ENCODE measurements around the gene SLC5A11. TPM values are rescaled to one million over a fixed set of nuclear protein-coding genes. Genes with fewer than 3 reads are reported as not detected.

The SLC5A11 gene
- total RNA-seq, 4 donors from 2014 or later, result 0.33 to 0.66 TPM; not detected in 2

DNA sequence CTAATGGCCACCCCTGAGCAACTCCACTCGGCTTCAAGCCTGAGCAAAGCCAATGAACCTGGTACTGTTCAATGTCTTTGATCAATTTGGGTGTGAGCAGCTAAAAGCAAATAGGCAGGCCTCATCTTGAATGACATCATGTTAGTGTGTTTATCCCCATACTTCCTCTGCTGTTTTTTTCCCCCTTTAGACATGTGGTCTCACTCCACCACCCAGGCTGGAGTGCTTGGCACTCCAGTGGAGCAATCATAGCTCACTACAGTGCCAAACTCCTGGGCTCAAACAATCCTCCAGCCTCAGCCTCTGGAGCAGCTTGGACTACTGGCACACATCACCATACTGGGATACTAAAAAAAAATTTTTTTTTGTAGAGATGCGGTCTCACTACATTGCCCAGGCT lies 94.0 kb downstream of the SLC5A11 start:
- TF ChIP-seq, protein P1, sequence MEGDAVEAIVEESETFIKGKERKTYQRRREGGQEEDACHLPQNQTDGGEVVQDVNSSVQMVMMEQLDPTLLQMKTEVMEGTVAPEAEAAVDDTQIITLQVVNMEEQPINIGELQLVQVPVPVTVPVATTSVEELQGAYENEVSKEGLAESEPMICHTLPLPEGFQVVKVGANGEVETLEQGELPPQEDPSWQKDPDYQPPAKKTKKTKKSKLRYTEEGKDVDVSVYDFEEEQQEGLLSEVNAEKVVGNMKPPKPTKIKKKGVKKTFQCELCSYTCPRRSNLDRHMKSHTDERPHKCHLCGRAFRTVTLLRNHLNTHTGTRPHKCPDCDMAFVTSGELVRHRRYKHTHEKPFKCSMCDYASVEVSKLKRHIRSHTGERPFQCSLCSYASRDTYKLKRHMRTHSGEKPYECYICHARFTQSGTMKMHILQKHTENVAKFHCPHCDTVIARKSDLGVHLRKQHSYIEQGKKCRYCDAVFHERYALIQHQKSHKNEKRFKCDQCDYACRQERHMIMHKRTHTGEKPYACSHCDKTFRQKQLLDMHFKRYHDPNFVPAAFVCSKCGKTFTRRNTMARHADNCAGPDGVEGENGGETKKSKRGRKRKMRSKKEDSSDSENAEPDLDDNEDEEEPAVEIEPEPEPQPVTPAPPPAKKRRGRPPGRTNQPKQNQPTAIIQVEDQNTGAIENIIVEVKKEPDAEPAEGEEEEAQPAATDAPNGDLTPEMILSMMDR (IDR thresholded peaks at IDR 0.05; ENCODE audit: low read depth), result no peak

DNA sequence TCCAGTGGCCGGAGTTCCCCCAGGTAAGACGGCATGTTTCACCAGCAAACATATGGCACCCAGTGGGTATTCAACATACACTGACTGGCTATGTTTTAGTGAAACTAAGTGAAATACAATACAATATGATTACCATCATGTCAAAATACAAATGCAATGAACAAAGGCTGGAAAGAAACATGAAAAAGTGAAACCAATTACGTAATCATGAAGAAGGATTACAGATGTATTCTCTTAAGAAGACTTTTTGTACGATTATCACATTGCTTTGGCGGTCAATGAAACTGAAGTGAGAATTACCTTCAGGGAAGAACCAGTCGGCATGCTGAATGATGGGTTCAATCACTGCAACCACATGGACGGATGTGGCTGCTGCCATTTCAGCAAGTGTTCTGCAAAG lies 97.7 kb downstream of the SLC5A11 start:
- TF ChIP-seq, protein P1 (IDR thresholded peaks at IDR 0.05; ENCODE audit: low read depth), result no peak

DNA sequence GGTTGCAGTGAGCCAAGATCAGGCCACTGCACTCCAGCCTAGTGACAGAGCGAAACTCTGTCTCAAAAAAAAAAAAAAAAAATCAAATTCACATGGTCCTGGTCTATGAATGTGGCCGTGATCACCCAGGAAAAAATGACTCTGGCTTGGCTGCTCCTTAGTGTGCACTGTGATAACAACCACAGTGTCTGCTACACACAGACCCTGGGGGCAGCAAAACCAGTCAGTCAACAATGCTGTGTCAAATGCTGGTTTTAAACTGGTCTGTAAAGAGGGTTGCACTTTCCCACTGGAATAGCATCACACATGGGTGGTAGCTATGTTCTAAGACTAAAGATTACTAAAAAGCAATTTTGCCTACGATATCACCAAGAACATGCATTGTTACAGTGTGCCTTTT lies 98.4 kb downstream of the SLC5A11 start:
- TF ChIP-seq, protein P1 (IDR thresholded peaks at IDR 0.05; ENCODE audit: low read depth), result no peak

DNA sequence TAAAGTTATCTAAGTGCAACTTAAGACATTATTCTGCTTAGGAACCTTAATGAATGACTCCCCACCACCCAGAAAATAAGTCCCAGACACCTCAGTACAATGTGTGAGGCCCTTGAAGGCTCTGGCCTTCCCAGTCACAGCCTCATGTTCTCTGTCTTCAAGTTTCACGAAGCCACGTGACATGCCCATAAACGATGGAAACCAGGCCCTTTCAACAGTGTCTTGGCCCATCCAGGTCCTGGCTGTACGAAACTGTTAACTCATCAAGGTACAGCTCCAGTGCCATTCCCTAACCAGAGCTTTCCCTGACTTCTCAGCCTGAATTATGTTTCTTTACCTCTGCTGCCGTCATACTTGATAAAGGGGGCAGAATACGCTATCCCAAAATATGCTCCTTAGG lies 100.4 kb downstream of the SLC5A11 start:
- TF ChIP-seq, protein P1 (IDR thresholded peaks at IDR 0.05; ENCODE audit: low read depth), result no peak

DNA sequence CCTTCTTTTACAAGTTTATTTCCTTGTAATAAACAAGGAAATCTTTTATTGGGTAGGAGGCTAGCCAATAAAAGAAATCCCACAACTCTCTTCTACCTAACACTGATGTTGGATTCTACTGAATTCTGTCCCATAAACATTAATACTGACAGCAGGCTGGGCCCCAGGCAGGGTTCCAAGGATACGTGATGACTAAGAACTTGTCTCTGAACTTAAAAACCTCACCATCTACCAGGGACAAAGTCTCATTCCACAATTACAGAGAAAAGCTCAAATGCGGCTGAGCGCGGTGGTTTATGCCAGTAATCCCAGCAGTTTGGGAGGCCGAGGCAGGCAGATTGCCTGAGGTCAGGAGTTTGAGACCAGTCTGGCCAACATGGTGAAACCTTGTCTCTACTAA lies 104.5 kb downstream of the SLC5A11 start:
- TF ChIP-seq, protein P1 (IDR thresholded peaks at IDR 0.05; ENCODE audit: low read depth), result no peak

DNA sequence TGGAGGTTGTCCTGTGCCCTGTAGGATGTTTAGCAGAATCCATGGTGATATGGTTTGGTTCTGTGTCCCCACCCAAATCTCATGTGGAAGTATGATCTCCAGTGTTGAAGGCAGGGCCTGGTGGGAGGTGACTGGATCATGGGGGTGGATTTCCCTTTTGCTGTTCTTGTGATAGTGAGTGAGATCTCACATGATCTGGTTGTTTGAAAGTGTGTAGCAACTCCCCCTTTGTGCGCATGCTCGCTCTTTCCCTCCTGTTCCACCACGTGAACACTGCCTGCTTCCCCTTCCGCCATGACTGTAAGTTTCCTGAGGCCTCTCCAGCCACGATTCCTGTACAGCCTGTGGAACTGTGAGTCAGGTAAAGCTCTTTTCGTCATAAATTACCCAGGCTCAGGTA lies 107.5 kb downstream of the SLC5A11 start:
- TF ChIP-seq, protein P1 (IDR thresholded peaks at IDR 0.05; ENCODE audit: low read depth), result no peak

DNA sequence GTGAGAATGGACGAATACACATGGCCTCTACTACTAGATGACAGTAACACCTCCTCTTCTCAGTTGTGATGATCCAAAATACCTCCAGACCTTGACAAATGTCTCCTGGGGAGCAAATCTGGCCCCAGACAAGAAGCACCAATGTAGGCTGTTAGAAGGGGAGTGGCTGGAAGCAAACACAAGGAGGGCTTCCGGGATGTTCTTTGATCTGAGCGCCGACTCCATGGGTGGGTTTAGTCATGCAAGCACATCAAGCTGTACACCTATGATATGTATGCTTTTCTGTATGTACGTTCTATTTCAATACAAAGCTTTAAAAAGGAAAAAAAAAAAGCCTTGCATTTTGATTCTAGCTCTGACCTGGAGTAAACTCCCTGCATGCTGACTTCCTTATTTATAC lies 108.0 kb downstream of the SLC5A11 start:
- TF ChIP-seq, protein P1 (IDR thresholded peaks at IDR 0.05; ENCODE audit: low read depth), result no peak
